ENCODE data around the gene C17orf75. TPM values are rescaled to one million over a fixed set of nuclear protein-coding genes. Genes with fewer than 3 reads are reported as not detected.

Gene C17orf75
- total and polyA plus RNA-seq, 2 experiments from 2014 or later: 35.9 to 43.3 TPM

GRCh38 chr17:32335687-32336086 is 6.3 kb downstream of the C17orf75 start:
- no peak overlapping the region for H3K4me3 Mint-ChIP-seq
- Histone ChIP-seq H3K27ac (ENCODE audit: low read depth) (0 out of 2 replicates have a peak overlapping the region, but pooled peaks have one; percentile 55), H3K9me2 (ENCODE audit: insufficient read depth) (no peaks in the 10 kb centered on the region), H3K79me2 (replicated peaks; ENCODE audit: insufficient read depth) (peaks cover under 1% of the 10 kb centered on the region; the same call in 1 of the 2 replicates), H3F3A (replicated peaks; ENCODE audit: low read depth) (peaks cover 11% of the 10 kb centered on the region; the same call in 1 of the 2 replicates), H4K20me1 (replicated peaks; ENCODE audit: insufficient read depth) (no peaks in the 10 kb centered on the region; the same call in 1 of the 2 replicates), H3K36me3 (ENCODE audit: insufficient read depth) (peaks cover 39% of the 10 kb centered on the region), H3K4me2 (no peak overlapping the region), H3K4me1 (ENCODE audit: insufficient read depth) (no peaks in the 10 kb centered on the region), H2AFZ (no peak overlapping the region), H3K27me3 (ENCODE audit: insufficient read depth) (no peaks in the 10 kb centered on the region), H3K4me3 (no peak overlapping the region)
- no peaks in the 10 kb centered on the region; the same call in 1 of the 3 replicates for H3K4me1 Mint-ChIP-seq
- ATAC-seq: no peak
- H3K27me3 Mint-ChIP-seq (ENCODE audit: insufficient read depth, low read depth, poor library complexity): no peaks in the 10 kb centered on the region
- H3K27ac Mint-ChIP-seq: no peak overlapping the region
- H3K36me3 Mint-ChIP-seq (ENCODE audit: low read depth): peaks cover 60% of the 10 kb centered on the region
- no peak for DNase-seq (ENCODE audit: low spot score)
- H3K9me3 Mint-ChIP-seq: no peaks in the 10 kb centered on the region
- no peak for TF ChIP-seq CTCF (conservative IDR thresholded peaks at IDR 0.05; ENCODE audit: low read depth in 2 of 2)
- TF ChIP-seq JUNB (IDR thresholded peaks at IDR 0.05; ENCODE audit: unreplicated experiment): no peak
- TF ChIP-seq STAT1 (IDR thresholded peaks at IDR 0.05; ENCODE audit: unreplicated experiment): no peak

GRCh38 chr17:32335046-32335445 is 6.9 kb downstream of the C17orf75 start:
- no peak overlapping the region for H3K4me3 Mint-ChIP-seq

More at GRCh38 chr17:32335046-32335445, 6.9 kb downstream of the C17orf75 start:
- H3K4me1 Mint-ChIP-seq: no peaks in the 10 kb centered on the region; the same call in 2 of the 3 replicates
- ATAC-seq: no peak
- Histone ChIP-seq H3K4me3 (no peak overlapping the region), H3K27ac (ENCODE audit: low read depth) (no peak overlapping the region), H3K27me3 (ENCODE audit: insufficient read depth) (no peaks in the 10 kb centered on the region), H4K20me1 (replicated peaks; ENCODE audit: insufficient read depth) (no peaks in the 10 kb centered on the region; the same call in 1 of the 2 replicates), H3K9me2 (ENCODE audit: insufficient read depth) (no peaks in the 10 kb centered on the region), H3K36me3 (ENCODE audit: insufficient read depth) (peaks cover 39% of the 10 kb centered on the region), H3K79me2 (replicated peaks; ENCODE audit: insufficient read depth) (no peaks in the 10 kb centered on the region), H3K4me2 (no peak overlapping the region), H2AFZ (no peak overlapping the region), H3F3A (replicated peaks; ENCODE audit: low read depth) (peaks cover 11% of the 10 kb centered on the region; the same call in 1 of the 2 replicates), H3K4me1 (ENCODE audit: insufficient read depth) (no peaks in the 10 kb centered on the region)
- H3K36me3 Mint-ChIP-seq (ENCODE audit: low read depth): peaks cover 57% of the 10 kb centered on the region
- H3K27me3 Mint-ChIP-seq (ENCODE audit: insufficient read depth, low read depth, poor library complexity): no peaks in the 10 kb centered on the region
- no peak overlapping the region for H3K27ac Mint-ChIP-seq
- TF ChIP-seq REST (IDR thresholded peaks at IDR 0.05; ENCODE audit: unreplicated experiment): no peak
- no peak for DNase-seq (ENCODE audit: low spot score)
- no peaks in the 10 kb centered on the region for H3K9me3 Mint-ChIP-seq
